Measurements from ENCODE around the gene NSFL1C. TPM values are rescaled to one million over a fixed set of nuclear protein-coding genes. Genes with fewer than 3 reads are reported as not detected.

Gene NSFL1C
- total and polyA plus RNA-seq, 9 of the 15 experiments (the other 6 are each of a cell fraction or from before 2014, with no cell fraction given) = 20.8 to 119 (median 47.0) TPM

- ATAC-seq (peak; percentile 79), FAIRE-seq (peak; percentile 96), DNase-seq (ENCODE audit: extremely low read depth in 1 of 4, low spot score in 3 of 4) (peak; percentile 67 to 88 (median 78))
- peak overlapping the region; percentile 97 for H3K4me3 ChIP-seq
- BruUV-seq (replicated peaks) = no TSS peak
- POLR2A ChIA-PET = interaction anchor here (0.5 to 2.2 kb wide), 16 partner anchors 12 to 296 kb away, joined by 3 to 8 read pairs (median 3); no protein-coding TSS in a partner anchor
- H4K20me1 ChIP-seq (replicated peaks; ENCODE audit: control insufficient read depth, insufficient read depth, low read length) = peaks cover 8% of the 10 kb centered on the region; the same call in 1 of the 2 replicates
- intact Hi-C loops (cut with micrococcal nuclease) = loop anchor here (2.0 to 10.0 kb wide), 3 partner anchors 27 to 143 kb away; partner anchors contain the start of gene SDCBP2
- WGBS (ENCODE audit: insufficient coverage, low coverage, missing lambda C conversion rate) = 3% methylated on average over 21 of the region's 22 CpGs
- in situ Hi-C loops (cut with MboI) = no loop called here
- H3K27ac ChIP-seq (ENCODE audit: extremely low read depth, low read depth, low read length) = peak overlapping the region; percentile 90
- H3K4me1 ChIP-seq (replicated peaks in 1 of 2; ENCODE audit: control insufficient read depth in 2 of 2, insufficient read depth in 2 of 2, low read length in 2 of 2) = peaks cover 18 to 41% of the 10 kb centered on the region in 2 experiments
- H3K36me3 ChIP-seq (ENCODE audit: control insufficient read depth, insufficient read depth, low read length) = peaks cover 32% of the 10 kb centered on the region
- H3K9me3 ChIP-seq (replicated peaks; ENCODE audit: control insufficient read depth, insufficient read depth, low read depth, low read length) = no peaks in the 10 kb centered on the region
- CTCF ChIA-PET (ENCODE audit: low intra/inter-chr PET ratio) = interaction anchor here (1.1 kb wide), 1 partner anchor 36 kb away, joined by 5 read pairs; no protein-coding TSS in a partner anchor
- peak overlapping the region; percentile 93 for H2AFZ ChIP-seq (ENCODE audit: low read depth, low read length)
- peaks cover 39% of the 10 kb centered on the region for H3K79me2 ChIP-seq (ENCODE audit: control insufficient read depth, insufficient read depth, low read length)
- peak overlapping the region; percentile 75 to 89 for H3K9ac ChIP-seq (ENCODE audit: insufficient read depth in 1 of 2, low read depth in 2 of 2, low read length in 2 of 2)
- no peaks in the 10 kb centered on the region for H3K9me1 ChIP-seq (ENCODE audit: control insufficient read depth, insufficient read depth, low read length)
- H3K27me3 ChIP-seq (ENCODE audit: control insufficient read depth in 2 of 2, insufficient read depth in 2 of 2, low read length in 2 of 2) = no peaks in the 10 kb centered on the region
- peak overlapping the region; percentile 88 for H3K4me2 ChIP-seq (ENCODE audit: insufficient read depth, low read length)
- TF ChIP-seq ETV5 (CRISPR knock-in tag; IDR thresholded peaks at IDR 0.05; ENCODE audit: low read depth) (peak; percentile 55; the same call in 1 of the 2 replicates), ETV1 (tag; conservative IDR thresholded peaks at IDR 0.05; ENCODE audit: low read depth) (peak; percentile 61; the same call in 1 of the 2 replicates), MEF2A (IDR thresholded peaks at IDR 0.05; ENCODE audit: control insufficient read depth, low read depth, low read length) (no peak), ZBTB1 (CRISPR knock-in tag; IDR thresholded peaks at IDR 0.05; ENCODE audit: borderline replicate concordance, low read depth) (no peak), LEF1 (IDR thresholded peaks at IDR 0.05) (peak; percentile 43; the same call in 1 of the 2 replicates), CSDE1 (IDR thresholded peaks at IDR 0.05) (peak in 1 of 2 experiments; percentile 46; a peak in 1 of 4 replicates), STAG1 (CRISPR knock-in tag; IDR thresholded peaks at IDR 0.05; ENCODE audit: borderline replicate concordance) (no peak), TAF9B (IDR thresholded peaks at IDR 0.05; ENCODE audit: partially characterized antibody) (peak; percentile 21), FOXP1 (CRISPR knock-in tag; IDR thresholded peaks at IDR 0.05) (peak; percentile 82; the same call in 1 of the 2 replicates), TEAD1 (CRISPR knock-in tag; IDR thresholded peaks at IDR 0.05) (peak in 1 of 2 experiments; percentile 87; a peak in 2 of 4 replicates), ZNF592 (IDR thresholded peaks at IDR 0.05) (peak; percentile 62; the same call in 1 of the 2 replicates), FOXM1 (IDR thresholded peaks at IDR 0.05; ENCODE audit: low read depth) (peak; percentile 100), FOXM1 (CRISPR knock-in tag; IDR thresholded peaks at IDR 0.05; ENCODE audit: low read depth) (peak; percentile 100), SNIP1 (IDR thresholded peaks at IDR 0.05; ENCODE audit: low read depth) (no peak)
- TF ChIP-seq, protein P1, sequence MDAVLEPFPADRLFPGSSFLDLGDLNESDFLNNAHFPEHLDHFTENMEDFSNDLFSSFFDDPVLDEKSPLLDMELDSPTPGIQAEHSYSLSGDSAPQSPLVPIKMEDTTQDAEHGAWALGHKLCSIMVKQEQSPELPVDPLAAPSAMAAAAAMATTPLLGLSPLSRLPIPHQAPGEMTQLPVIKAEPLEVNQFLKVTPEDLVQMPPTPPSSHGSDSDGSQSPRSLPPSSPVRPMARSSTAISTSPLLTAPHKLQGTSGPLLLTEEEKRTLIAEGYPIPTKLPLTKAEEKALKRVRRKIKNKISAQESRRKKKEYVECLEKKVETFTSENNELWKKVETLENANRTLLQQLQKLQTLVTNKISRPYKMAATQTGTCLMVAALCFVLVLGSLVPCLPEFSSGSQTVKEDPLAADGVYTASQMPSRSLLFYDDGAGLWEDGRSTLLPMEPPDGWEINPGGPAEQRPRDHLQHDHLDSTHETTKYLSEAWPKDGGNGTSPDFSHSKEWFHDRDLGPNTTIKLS (IDR thresholded peaks at IDR 0.05; ENCODE audit: borderline replicate concordance, low read depth) = peak; percentile 35; the same call in 1 of the 2 replicates
Measured at GRCh38 chr20:1467355-1468116, 887 bp upstream of the NSFL1C start.
